NCI-H128 (cell line): ENCODE data around the gene KTI12.

Experiments
- DNase-seq: peaks from one replicate; lab custom pipeline; 2025; ENCODE audit not compliant: unreplicated experiment; lab: John Stamatoyannopoulos, UW

The KTI12 gene

GRCh38 chr1:51989582-51990477, 43.8 kb downstream of the KTI12 start:
- no peak for DNase-seq

GRCh38 chr1:51988254-51988653, 45.4 kb downstream of the KTI12 start:
- no peak for DNase-seq

- no peak for DNase-seq
Measured at GRCh38 chr1:51986718-51987117, 46.9 kb downstream of the KTI12 start.

GRCh38 chr1:51982161-51982560, 51.4 kb downstream of the KTI12 start:
- no peak for DNase-seq
